Suprapubic skin (tissue), 3 donors: ENCODE data around the gene FOXJ3.

Experiments used
- EP300 ChIP-seq: sonication (generic); formaldehyde crosslinking; IDR thresholded peaks from one replicate; pipeline ENCODE4 v1.6.1; 2017; ENCODE audit warnings: antibody characterized with exemption
- TF ChIP-seq, protein P1 (sequence below), 2 donors: fragments of 200-600 bp in 1 of 2; fragments of 450-650 bp in 1 of 2; sonication (generic) in 1 of 2; IDR thresholded peaks; one replicate each; pipeline ENCODE4 v1.5.1; 2016 to 2019; ENCODE audit warnings: antibody characterized with exemption in 2 of 2, mild to moderate bottlenecking in 1 of 2, moderate library complexity in 1 of 2

DNA sequence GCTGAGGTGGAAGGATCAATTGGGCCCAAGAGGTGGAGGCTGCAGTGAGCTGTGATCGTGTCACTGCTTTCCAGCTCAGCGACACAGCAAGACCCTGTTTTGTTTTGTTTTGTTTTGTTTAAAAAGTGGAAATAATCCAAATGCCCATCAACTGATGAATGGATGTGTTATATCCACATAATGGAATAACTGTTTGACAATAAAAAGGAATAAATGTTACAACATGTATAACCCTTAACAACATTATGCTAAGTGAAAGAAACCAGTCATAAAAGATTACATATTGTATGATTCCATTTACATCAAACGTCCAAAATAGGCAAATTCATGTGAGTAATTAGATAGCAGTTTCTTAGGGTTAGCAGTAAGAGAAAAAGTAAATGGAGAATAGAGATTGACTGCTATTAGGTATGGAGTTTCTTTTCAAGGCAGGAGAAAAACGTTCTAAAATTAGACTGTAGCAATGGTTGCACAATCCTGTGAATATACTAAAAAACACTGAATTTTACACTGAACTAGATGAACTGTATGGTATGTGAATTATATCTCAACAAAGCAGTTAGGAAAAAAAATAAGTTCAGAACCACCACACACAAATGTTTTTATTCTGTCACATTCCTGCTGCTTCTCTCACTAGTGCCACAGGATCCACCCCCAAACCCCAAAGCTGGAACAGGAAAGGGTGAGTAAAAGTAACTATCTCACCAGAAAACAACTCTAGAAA lies 15.7 kb downstream of the FOXJ3 start:
- TF ChIP-seq EP300: no peak
- TF ChIP-seq, protein P1, sequence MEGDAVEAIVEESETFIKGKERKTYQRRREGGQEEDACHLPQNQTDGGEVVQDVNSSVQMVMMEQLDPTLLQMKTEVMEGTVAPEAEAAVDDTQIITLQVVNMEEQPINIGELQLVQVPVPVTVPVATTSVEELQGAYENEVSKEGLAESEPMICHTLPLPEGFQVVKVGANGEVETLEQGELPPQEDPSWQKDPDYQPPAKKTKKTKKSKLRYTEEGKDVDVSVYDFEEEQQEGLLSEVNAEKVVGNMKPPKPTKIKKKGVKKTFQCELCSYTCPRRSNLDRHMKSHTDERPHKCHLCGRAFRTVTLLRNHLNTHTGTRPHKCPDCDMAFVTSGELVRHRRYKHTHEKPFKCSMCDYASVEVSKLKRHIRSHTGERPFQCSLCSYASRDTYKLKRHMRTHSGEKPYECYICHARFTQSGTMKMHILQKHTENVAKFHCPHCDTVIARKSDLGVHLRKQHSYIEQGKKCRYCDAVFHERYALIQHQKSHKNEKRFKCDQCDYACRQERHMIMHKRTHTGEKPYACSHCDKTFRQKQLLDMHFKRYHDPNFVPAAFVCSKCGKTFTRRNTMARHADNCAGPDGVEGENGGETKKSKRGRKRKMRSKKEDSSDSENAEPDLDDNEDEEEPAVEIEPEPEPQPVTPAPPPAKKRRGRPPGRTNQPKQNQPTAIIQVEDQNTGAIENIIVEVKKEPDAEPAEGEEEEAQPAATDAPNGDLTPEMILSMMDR (IDR thresholded peaks at IDR 0.05): no peak
